ENCODE results near the gene GPHN.

DNA sequence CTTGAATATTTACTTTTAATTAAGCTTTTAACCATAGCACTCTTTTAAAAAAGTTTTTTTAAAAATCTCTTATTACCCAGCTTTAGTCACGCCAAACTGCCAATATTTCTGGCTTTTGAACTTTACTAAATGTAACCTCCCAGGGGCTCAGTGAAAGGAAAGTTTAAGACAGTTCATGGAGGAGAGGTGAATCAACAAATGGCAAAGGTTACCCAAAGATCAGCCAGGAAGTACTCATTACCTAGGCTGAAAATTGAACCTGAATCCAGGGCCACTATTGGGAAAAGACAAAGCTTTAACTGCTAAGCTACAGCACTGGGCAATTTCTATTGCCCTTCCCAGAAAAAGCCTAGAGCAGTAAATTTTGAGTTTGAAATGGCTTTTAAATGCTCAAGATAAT is 282.2 kb downstream of the GPHN start:
- TF ChIP-seq POLR2A (IDR thresholded peaks at IDR 0.05; ENCODE audit: low read depth, low read length) (no peak), TAF1 (IDR thresholded peaks at IDR 0.05; ENCODE audit: borderline replicate concordance, low read depth, low read length) (no peak)
